Gastroesophageal sphincter (tissue), 4 donors: ENCODE data around the gene CES4A. TPM values are rescaled to one million over a fixed set of nuclear protein-coding genes. Genes with fewer than 3 reads are reported as not detected.

Experiments
- ATAC-seq: fragments of 150-250 bp; one replicate; pipeline ENCODE4 v1.9.1; 2016; ENCODE audit warnings: mild to moderate bottlenecking, moderate library complexity
- H3K27ac ChIP-seq, 4 donors: fragments of 200-600 bp; sonication (generic) in 3 of 4; 1 replicate in 3 of 4; 2 replicates in 1 of 4; pipeline ENCODE4 v1.5.1; 2016 to 2019
- H3K27me3 ChIP-seq: fragments of 200-600 bp; sonication (generic); one replicate; pipeline ENCODE4 v1.5.1; 2019
- H3K36me3 ChIP-seq, 2 donors: fragments of 200-600 bp; sonication (generic); one replicate each; pipeline ENCODE4 v1.5.1; 2019; ENCODE audit warnings: control low read depth in 1 of 2
- H3K4me1 ChIP-seq, 3 donors: fragments of 200-600 bp; sonication (generic); 1 replicate in 2 of 3; 2 replicates in 1 of 3; pipeline ENCODE4 v1.5.1; 2016 to 2019; ENCODE audit warnings: control low read depth in 2 of 3
- H3K4me3 ChIP-seq, 2 donors: fragments of 200-600 bp; sonication (generic); one replicate each; pipeline ENCODE4 v1.5.1; 2019; ENCODE audit warnings: mild to moderate bottlenecking in 1 of 2, moderate library complexity in 1 of 2
- H3K9me3 ChIP-seq, 3 donors: fragments of 200-600 bp; sonication (generic); one replicate each; pipeline ENCODE4 v1.5.1; 2017 to 2019; ENCODE audit warnings: control low read depth in 2 of 3
- EP300 ChIP-seq: sonication (generic); formaldehyde crosslinking; IDR thresholded peaks from one replicate; pipeline ENCODE4 v1.6.1; 2017; ENCODE audit warnings: antibody characterized with exemption, mild to moderate bottlenecking
- POLR2A ChIP-seq, 2 donors: fragments of 450-650 bp; IDR thresholded peaks; one replicate each; pipeline ENCODE4 v1.6.1; 2017; ENCODE audit warnings: antibody characterized with exemption in 2 of 2, mild to moderate bottlenecking in 2 of 2, moderate library complexity in 1 of 2
- POLR2AphosphoS5 ChIP-seq: sonication (generic); formaldehyde crosslinking; IDR thresholded peaks from one replicate; pipeline ENCODE4 v1.6.1; 2017; ENCODE audit warnings: antibody characterized with exemption
- WGBS, 2 donors: methylation state at CpG; one replicate each; pipeline ENCODE4 v1.1.5; 2018; ENCODE audit warnings: low coverage in 1 of 2; 5-methylcytosine and 5-hydroxymethylcytosine counted together
- total RNA-seq, 4 donors: library from RNA; depleted of rRNA; stranded (reverse); fragments of >200 nt; gene quantifications; one replicate each; pipeline ENCODE4 v1.1.0, GENCODE V29; 2016
- TF ChIP-seq, protein P1 (sequence below), 4 experiments: fragments of 200-600 bp in 2 of 4; fragments of 450-650 bp in 2 of 4; sonication (generic) in 1 of 4; IDR thresholded peaks; one replicate each; pipeline ENCODE4 v1.5.1; 2017 to 2019; ENCODE audit warnings: antibody characterized with exemption in 4 of 4, mild to moderate bottlenecking in 2 of 4, moderate library complexity in 2 of 4

Gene CES4A
- total RNA-seq, 4 donors from 2014 or later = 1.2 to 6.1 (median 2.6) TPM

DNA sequence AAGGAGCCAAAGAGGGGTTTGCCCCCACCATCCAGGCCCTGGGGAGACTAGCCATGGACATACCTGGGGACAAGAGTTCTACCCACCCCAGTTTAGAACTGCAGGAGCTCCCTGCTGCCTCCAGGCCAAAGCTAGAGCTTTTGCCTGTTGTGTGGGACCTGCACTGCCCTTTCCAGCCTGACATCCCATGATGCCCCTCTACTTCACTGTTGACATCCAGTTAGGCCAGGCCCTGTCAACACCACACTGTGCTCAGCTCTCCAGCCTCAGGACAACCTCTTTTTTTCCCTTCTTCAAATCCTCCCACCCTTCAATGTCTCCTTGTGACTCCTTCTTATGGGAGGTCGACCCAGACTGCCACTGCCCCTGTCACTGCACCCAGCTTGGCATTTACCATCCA lies 20.8 kb downstream of the CES4A start:
- WGBS, 2 donors = 44% methylated on average over 1 of the region's 1 CpG; no CpG with 5 or more reads in 1 of the 2 donors
- Histone ChIP-seq H3K9me3 (no peaks in the 10 kb centered on the region), H3K4me3 (no peak overlapping the region), H3K36me3 (no peaks in the 10 kb centered on the region), H3K4me1 (peaks cover 0 to 14% (median 8%) of the 10 kb centered on the region in 3 donors), H3K27ac (no peak overlapping the region), H3K27me3 (no peaks in the 10 kb centered on the region)
- ATAC-seq = no peak
- no peak for TF ChIP-seq POLR2AphosphoS5
- no peak for TF ChIP-seq POLR2A (IDR thresholded peaks at IDR 0.05)
- TF ChIP-seq EP300 = no peak
- TF ChIP-seq, protein P1, sequence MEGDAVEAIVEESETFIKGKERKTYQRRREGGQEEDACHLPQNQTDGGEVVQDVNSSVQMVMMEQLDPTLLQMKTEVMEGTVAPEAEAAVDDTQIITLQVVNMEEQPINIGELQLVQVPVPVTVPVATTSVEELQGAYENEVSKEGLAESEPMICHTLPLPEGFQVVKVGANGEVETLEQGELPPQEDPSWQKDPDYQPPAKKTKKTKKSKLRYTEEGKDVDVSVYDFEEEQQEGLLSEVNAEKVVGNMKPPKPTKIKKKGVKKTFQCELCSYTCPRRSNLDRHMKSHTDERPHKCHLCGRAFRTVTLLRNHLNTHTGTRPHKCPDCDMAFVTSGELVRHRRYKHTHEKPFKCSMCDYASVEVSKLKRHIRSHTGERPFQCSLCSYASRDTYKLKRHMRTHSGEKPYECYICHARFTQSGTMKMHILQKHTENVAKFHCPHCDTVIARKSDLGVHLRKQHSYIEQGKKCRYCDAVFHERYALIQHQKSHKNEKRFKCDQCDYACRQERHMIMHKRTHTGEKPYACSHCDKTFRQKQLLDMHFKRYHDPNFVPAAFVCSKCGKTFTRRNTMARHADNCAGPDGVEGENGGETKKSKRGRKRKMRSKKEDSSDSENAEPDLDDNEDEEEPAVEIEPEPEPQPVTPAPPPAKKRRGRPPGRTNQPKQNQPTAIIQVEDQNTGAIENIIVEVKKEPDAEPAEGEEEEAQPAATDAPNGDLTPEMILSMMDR (IDR thresholded peaks at IDR 0.05) = no peak

DNA sequence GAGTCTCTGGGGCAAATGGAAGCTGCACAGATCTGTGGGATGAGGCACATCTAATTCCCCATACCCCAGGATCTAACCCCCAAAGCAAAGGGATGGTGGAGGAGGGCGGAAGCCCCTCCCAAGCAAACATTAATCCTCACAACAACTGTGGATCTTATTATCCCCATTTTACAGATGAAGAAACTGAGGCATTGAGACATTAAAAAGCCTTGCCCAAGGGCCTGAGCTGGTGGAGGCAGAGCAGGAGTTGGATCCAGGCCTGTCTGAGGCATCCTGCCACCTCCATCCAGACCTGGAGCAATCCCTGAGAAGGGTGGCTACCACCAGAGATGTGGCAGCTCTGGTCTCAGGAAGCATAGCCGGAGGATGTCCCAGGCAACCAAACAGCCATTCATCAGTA lies 22.9 kb downstream of the CES4A start:
- Histone ChIP-seq H3K4me3 (no peak overlapping the region), H3K9me3 (no peaks in the 10 kb centered on the region), H3K27ac (no peak overlapping the region), H3K27me3 (no peaks in the 10 kb centered on the region), H3K36me3 (no peaks in the 10 kb centered on the region), H3K4me1 (peaks cover 0 to 23% (median 13%) of the 10 kb centered on the region in 3 donors)
- TF ChIP-seq POLR2AphosphoS5 (no peak), EP300 (no peak), POLR2A (IDR thresholded peaks at IDR 0.05) (no peak)
- TF ChIP-seq, protein P1 (IDR thresholded peaks at IDR 0.05) = no peak
- no peak for ATAC-seq
- 100% methylated on average over 1 of the region's 2 CpGs; no CpG with 5 or more reads in 1 of the 2 donors for WGBS, 2 donors

DNA sequence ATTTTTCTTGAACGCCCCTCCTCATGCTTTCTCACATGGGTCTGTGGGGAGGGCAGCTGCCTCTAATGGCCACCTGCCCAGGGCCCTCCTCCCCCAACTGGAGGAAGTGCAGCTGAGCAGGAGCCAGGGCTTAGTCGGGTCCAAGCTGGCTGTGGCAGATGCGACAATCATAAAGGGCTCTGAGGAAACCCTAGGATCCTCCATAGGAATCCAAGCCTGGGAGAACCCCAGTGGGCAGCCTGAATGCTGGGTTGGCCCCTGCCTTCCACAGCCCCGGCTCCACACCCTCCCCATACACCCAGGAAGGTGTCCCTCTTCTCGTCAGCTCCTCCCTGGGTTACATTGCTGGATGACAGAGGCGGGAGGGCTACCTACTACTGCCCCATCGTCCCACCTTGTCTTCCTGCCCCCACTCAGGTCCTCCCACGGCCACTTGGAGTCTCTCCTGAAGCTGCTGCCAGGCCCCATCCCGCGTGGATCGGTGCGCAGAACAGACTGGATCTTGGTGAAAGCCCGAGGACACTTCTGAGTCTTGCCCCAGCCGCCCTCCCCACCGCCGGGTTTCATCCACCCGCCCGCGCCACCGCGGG lies 24.9 kb downstream of the CES4A start:
- 20 to 41% methylated on average over 1 to 4 of the region's 21 CpGs for WGBS, 2 donors
- ATAC-seq = no peak
- Histone ChIP-seq H3K27me3 (no peaks in the 10 kb centered on the region), H3K4me1 (peaks cover 0 to 23% (median 13%) of the 10 kb centered on the region in 3 donors), H3K27ac (peak overlapping the region in 3 of 4 donors; percentile 64 to 78 (median 72)), H3K9me3 (no peaks in the 10 kb centered on the region), H3K4me3 (peak overlapping the region; percentile 29 to 65), H3K36me3 (no peaks in the 10 kb centered on the region)
- TF ChIP-seq POLR2A (IDR thresholded peaks at IDR 0.05) (no peak), POLR2AphosphoS5 (no peak), EP300 (no peak)
- TF ChIP-seq, protein P1 (IDR thresholded peaks at IDR 0.05) = no peak

DNA sequence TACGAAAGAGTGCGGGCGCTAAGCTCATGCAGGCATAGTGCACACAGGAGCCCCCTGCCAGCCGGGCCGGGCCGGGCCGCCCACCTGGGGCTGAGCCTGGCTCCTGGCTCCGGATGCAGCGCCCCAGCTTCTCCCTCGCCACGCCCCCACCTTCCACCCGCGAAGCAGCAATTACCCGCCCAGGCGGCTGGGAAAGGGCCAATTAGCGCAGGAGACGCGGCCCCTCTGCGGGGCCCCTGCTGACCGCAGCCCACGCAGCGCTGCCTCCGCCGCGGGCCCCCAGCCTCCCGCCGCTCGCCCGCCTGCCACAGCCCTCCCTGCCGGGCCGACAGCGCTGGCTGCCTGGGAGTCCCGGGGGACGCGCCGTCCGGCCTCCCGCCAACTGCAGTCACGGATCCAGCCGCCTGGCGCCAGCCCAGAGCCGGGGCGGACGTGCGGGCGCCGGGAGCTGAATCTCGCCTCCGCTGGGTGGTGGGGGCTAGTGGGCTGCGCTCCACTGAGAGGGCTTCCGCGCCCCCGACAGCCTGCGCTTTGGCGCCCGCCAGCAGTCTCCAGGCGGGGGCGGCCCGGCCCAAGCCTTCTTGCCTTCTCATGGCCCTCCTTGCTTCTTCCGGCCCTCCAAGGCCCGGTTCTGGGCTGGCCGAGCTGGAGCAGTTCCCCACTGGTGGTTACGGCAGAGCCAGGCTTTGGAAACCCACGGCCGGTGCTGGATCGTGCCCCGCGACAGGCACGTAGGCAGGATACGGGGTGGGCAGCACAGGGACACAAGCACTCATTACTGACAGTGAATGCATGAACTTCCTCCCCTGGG lies 25.6 kb downstream of the CES4A start:
- peak overlapping the region; percentile 29 to 65 for H3K4me3 ChIP-seq
- no peaks in the 10 kb centered on the region for H3K36me3 ChIP-seq
- no peaks in the 10 kb centered on the region for H3K9me3 ChIP-seq
- peaks cover 0 to 23% (median 13%) of the 10 kb centered on the region in 3 donors for H3K4me1 ChIP-seq
- peak overlapping the region in 3 of 4 donors; percentile 64 to 78 (median 72) for H3K27ac ChIP-seq
- 0% methylated on average over 1 of the region's 70 CpGs; no CpG with 5 or more reads in 1 of the 2 donors for WGBS, 2 donors
- TF ChIP-seq EP300 (no peak), POLR2A (IDR thresholded peaks at IDR 0.05) (peak in 1 of 2 donors; percentile 16), POLR2AphosphoS5 (peak; percentile 40)
- TF ChIP-seq, protein P1 (IDR thresholded peaks at IDR 0.05) = peak in 3 of 4 experiments; percentile 43 to 52 (median 47)
- H3K27me3 ChIP-seq = no peaks in the 10 kb centered on the region
- peak; percentile 88 for ATAC-seq
